Measurements from ENCODE around the gene EFHD2.
"Not testable (repeated sequence)": the region's sequence is repeated elsewhere in the genome, so short reads cannot be mapped to it uniquely, and the experiment has no call there.

GRCh38 chr1:15471723-15472122, 62.0 kb downstream of the EFHD2 start:
- TF ChIP-seq, protein P1, sequence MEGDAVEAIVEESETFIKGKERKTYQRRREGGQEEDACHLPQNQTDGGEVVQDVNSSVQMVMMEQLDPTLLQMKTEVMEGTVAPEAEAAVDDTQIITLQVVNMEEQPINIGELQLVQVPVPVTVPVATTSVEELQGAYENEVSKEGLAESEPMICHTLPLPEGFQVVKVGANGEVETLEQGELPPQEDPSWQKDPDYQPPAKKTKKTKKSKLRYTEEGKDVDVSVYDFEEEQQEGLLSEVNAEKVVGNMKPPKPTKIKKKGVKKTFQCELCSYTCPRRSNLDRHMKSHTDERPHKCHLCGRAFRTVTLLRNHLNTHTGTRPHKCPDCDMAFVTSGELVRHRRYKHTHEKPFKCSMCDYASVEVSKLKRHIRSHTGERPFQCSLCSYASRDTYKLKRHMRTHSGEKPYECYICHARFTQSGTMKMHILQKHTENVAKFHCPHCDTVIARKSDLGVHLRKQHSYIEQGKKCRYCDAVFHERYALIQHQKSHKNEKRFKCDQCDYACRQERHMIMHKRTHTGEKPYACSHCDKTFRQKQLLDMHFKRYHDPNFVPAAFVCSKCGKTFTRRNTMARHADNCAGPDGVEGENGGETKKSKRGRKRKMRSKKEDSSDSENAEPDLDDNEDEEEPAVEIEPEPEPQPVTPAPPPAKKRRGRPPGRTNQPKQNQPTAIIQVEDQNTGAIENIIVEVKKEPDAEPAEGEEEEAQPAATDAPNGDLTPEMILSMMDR (IDR thresholded peaks at IDR 0.05; ENCODE audit: insufficient read depth, low read length, poor library complexity, severe bottlenecking): not testable (repeated sequence)
- not testable (repeated sequence) for TF ChIP-seq EZH2phosphoT487 (conservative IDR thresholded peaks at IDR 0.05; ENCODE audit: low read length)
